PFSK-1 (cell line): ENCODE data around the gene PEX7.

Experiments used
- POLR2AphosphoS5 ChIP-seq: IDR thresholded peaks from 2 replicates; pipeline ENCODE4 v1.6.1; 2012; ENCODE audit warnings: low read depth, mild to moderate bottlenecking, control low read depth, low read length, moderate library complexity
- REST ChIP-seq, 2 experiments: IDR thresholded peaks; 2 replicates each; pipeline versions ENCODE4 v1.6.1 to v1.8.0; 2011 to 2012; ENCODE audit warnings: low read depth in 2 of 2, low read length in 2 of 2, control low read depth in 1 of 2, inconsistent platforms in 1 of 2, mild to moderate bottlenecking in 1 of 2, moderate library complexity in 1 of 2; ENCODE audit not compliant: insufficient read depth in 1 of 2
- SIN3A ChIP-seq: IDR thresholded peaks from 2 replicates; pipeline ENCODE4 v1.6.1; 2012; ENCODE audit warnings: mild to moderate bottlenecking, low read length, moderate library complexity, borderline replicate concordance; ENCODE audit not compliant: insufficient read depth

GRCh38 chr6:136889271-136890193 lies 67.1 kb downstream of the PEX7 start:
- TF ChIP-seq POLR2AphosphoS5 (no peak), SIN3A (no peak), REST (IDR thresholded peaks at IDR 0.05; ENCODE audit: insufficient read depth in 1 of 2, low read depth in 2 of 2, low read length in 2 of 2) (no peak)
